ENCODE data around the gene G6PC3.
A peak's percentile ranks its signal among the peaks of the same experiment; 100 is the strongest.

Gene G6PC3

GRCh38 chr17:44084921-44085320 lies 14.4 kb downstream of the G6PC3 start:
- TF ChIP-seq CTCF (IDR thresholded peaks at IDR 0.05; ENCODE audit: low read depth, low read length): no peak
- DNase-seq (ENCODE audit: extremely low read depth, low read depth): no peak

DNA sequence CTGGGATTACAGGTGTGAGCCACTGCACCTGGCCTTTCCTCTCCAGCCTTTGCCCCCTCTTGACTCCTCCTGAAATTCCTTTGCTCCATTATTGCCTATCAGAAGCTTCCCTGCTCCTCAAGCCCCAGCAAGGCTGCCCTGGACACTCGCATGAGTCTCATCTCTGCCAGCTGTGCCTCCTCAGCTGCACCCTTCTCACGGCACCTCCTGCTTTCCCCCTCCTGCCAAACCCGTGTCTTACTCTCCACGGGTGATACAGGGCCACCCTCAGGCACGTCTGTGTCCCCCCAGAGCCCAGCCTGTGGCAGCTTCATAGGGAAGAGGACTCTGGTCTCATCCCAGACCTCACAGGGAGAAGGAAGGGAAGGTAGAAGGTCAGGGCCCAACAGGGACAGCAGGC lies 15.4 kb downstream of the G6PC3 start:
- no peak for DNase-seq (ENCODE audit: extremely low read depth, low read depth)
- TF ChIP-seq CTCF (IDR thresholded peaks at IDR 0.05; ENCODE audit: low read depth, low read length): no peak

DNA sequence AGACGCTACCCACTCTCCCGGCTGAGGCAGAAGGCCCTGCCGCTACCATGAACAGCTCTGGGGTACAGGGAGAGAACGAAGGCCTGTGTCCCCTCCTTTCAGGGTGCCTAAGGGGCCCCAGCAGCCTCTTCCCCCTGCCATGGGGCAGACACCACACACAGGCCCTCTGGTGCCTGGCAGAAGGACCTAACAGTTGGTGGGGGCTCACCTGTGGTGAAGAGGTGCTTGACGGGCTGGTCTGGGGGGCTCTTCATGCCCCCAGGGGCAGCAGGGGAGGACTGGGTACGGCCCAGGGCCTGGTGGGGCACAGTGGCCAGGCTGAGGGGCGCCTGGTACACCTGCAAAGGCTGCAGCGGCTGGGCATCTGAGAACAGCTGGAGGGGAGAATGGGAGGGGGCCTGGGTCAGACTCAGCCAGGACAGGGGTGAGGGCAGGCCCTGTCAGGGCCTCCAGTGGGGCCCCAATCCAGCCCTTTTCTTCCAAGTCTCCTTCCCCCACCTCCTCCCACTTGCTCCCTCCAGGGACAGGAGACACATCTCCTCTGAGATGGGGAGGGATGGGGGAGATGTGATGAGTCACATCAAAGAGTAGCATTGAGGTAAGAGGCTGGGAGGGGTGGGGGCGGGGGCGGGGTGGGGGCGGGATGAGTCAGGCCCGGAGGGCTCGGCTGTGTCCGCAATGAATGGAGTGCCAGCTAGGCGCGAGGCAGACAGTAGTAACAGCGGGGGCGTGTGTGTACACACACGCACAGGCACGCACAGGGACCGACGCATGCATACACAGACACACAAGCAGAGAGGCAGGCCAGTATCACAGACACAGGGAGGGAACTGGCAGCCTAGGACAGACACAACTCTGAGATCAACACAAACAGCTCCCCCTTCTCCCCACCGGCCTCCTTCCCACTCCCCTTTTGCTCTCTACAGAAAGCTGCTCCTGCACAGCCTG lies 16.1 kb downstream of the G6PC3 start:
- DNase-seq (ENCODE audit: extremely low read depth, low read depth): peak; percentile 64
- TF ChIP-seq CTCF (IDR thresholded peaks at IDR 0.05; ENCODE audit: low read depth, low read length): no peak

- no peak for DNase-seq (ENCODE audit: extremely low read depth, low read depth)
- TF ChIP-seq CTCF (IDR thresholded peaks at IDR 0.05; ENCODE audit: low read depth, low read length): no peak
Observed at GRCh38 chr17:44087319-44087718, 16.8 kb downstream of the G6PC3 start.

GRCh38 chr17:44088254-44088653 lies 17.7 kb downstream of the G6PC3 start:
- TF ChIP-seq CTCF (IDR thresholded peaks at IDR 0.05; ENCODE audit: low read depth, low read length): no peak
- no peak for DNase-seq (ENCODE audit: extremely low read depth, low read depth)

GRCh38 chr17:44091200-44091997 lies 20.9 kb downstream of the G6PC3 start:
- no peak for DNase-seq (ENCODE audit: extremely low read depth, low read depth)

More at GRCh38 chr17:44091200-44091997, 20.9 kb downstream of the G6PC3 start:
- TF ChIP-seq CTCF (IDR thresholded peaks at IDR 0.05; ENCODE audit: low read depth, low read length): no peak
